Measurements from ENCODE around the gene KCNK16. TPM values are rescaled to one million over a fixed set of nuclear protein-coding genes. Genes with fewer than 3 reads are reported as not detected.

KCNK16 gene
- total and polyA plus RNA-seq, 2 donors (not counting 1 experiment from before 2014, with no cell fraction given) = not detected

GRCh38 chr6:39319621-39320362, 2.7 kb downstream of the KCNK16 start:
- TF ChIP-seq CTCF (IDR thresholded peaks at IDR 0.05) (no peak), EZH2 (IDR thresholded peaks at IDR 0.05; ENCODE audit: borderline replicate concordance, insufficient read depth, low read depth, low read length, poor library complexity, severe bottlenecking) (no peak)
- H3K27ac Mint-ChIP-seq = no peak overlapping the region
- H3K27ac ChIP-seq (ENCODE audit: low read length in 2 of 2) = no peak overlapping the region
- no peaks in the 10 kb centered on the region for H4K20me1 ChIP-seq (ENCODE audit: control insufficient read depth, insufficient read depth, low read length, poor library complexity, severe bottlenecking)
- DNase-seq = no peak
- no peak overlapping the region for H3K9ac ChIP-seq (ENCODE audit: low read length)
- H3K9me3 Mint-ChIP-seq (ENCODE audit: insufficient read depth) = no peaks in the 10 kb centered on the region
- H3K27me3 Mint-ChIP-seq = peaks cover 32% of the 10 kb centered on the region
- no peaks in the 10 kb centered on the region for H3K36me3 ChIP-seq (replicated peaks in 1 of 2; ENCODE audit: control extremely low read depth in 1 of 2, control insufficient read depth in 1 of 2, extremely low read depth in 1 of 2, insufficient read depth in 2 of 2, low read length in 1 of 2)
- intact Hi-C loops (cut with micrococcal nuclease) = no loop called here
- CTCF ChIA-PET = no interaction called here
- H3K4me1 ChIP-seq (ENCODE audit: control insufficient read depth in 2 of 2, insufficient read depth in 2 of 2, low read length in 2 of 2) = peaks cover under 1 to 13% of the 10 kb centered on the region in 2 donors
- H3K9me3 ChIP-seq (ENCODE audit: control extremely low read depth in 1 of 3, control insufficient read depth in 2 of 3, insufficient read depth in 1 of 3, low read length in 2 of 3) = peaks cover 0 to 4% (median 0%) of the 10 kb centered on the region in 3 donors
- H3K4me3 ChIP-seq (ENCODE audit: control extremely low read depth in 1 of 5, extremely low read depth in 1 of 5, insufficient read depth in 1 of 5, low read depth in 2 of 5, low read length in 4 of 5) = no peak overlapping the region
- H2AFZ ChIP-seq (ENCODE audit: insufficient read depth, low read depth, low read length, poor library complexity, severe bottlenecking) = no peak overlapping the region
- peaks cover 0 to 11% (median under 1%) of the 10 kb centered on the region in 4 experiments for H3K27me3 ChIP-seq (replicated peaks in 1 of 4; ENCODE audit: control extremely low read depth in 1 of 4, control insufficient read depth in 3 of 4, insufficient read depth in 4 of 4, low read length in 3 of 4)
- ATAC-seq (ENCODE audit: low read depth) = no peak
- H3K4me3 Mint-ChIP-seq = no peak overlapping the region
- POLR2A ChIA-PET = no interaction called here
- H3K4me1 Mint-ChIP-seq = peaks cover 8% of the 10 kb centered on the region
- no peak overlapping the region for H3K4me2 ChIP-seq (replicated peaks; ENCODE audit: low read depth, low read length, poor library complexity, severe bottlenecking)
- no peaks in the 10 kb centered on the region for H3K79me2 ChIP-seq (ENCODE audit: control insufficient read depth, insufficient read depth, low read length)
- 78% methylated on average over 11 of the region's 13 CpGs for WGBS (ENCODE audit: insufficient coverage)

- H3K9me3 ChIP-seq (ENCODE audit: control extremely low read depth in 1 of 3, control insufficient read depth in 2 of 3, insufficient read depth in 1 of 3, low read length in 2 of 3) = peaks cover 0 to 9% (median 0%) of the 10 kb centered on the region in 3 donors
- CTCF ChIA-PET = no interaction called here
- Mint-ChIP-seq H3K4me1 (peaks cover 22% of the 10 kb centered on the region), H3K4me3 (no peak overlapping the region), H3K27ac (no peak overlapping the region), H3K27me3 (peaks cover 24% of the 10 kb centered on the region), H3K9me3 (ENCODE audit: insufficient read depth) (no peaks in the 10 kb centered on the region)
- no peak overlapping the region for H3K4me3 ChIP-seq (ENCODE audit: control extremely low read depth in 1 of 5, extremely low read depth in 1 of 5, insufficient read depth in 1 of 5, low read depth in 2 of 5, low read length in 4 of 5)
- H4K20me1 ChIP-seq (ENCODE audit: control insufficient read depth, insufficient read depth, low read length, poor library complexity, severe bottlenecking) = no peaks in the 10 kb centered on the region
- no peak overlapping the region for H2AFZ ChIP-seq (ENCODE audit: insufficient read depth, low read depth, low read length, poor library complexity, severe bottlenecking)
- POLR2A ChIA-PET = no interaction called here
- no peaks in the 10 kb centered on the region for H3K36me3 ChIP-seq (replicated peaks in 1 of 2; ENCODE audit: control extremely low read depth in 1 of 2, control insufficient read depth in 1 of 2, extremely low read depth in 1 of 2, insufficient read depth in 2 of 2, low read length in 1 of 2)
- no peak overlapping the region for H3K9ac ChIP-seq (ENCODE audit: low read length)
- peaks cover 23 to 34% of the 10 kb centered on the region in 2 donors for H3K4me1 ChIP-seq (ENCODE audit: control insufficient read depth in 2 of 2, insufficient read depth in 2 of 2, low read length in 2 of 2)
- no peak for TF ChIP-seq EZH2 (IDR thresholded peaks at IDR 0.05; ENCODE audit: borderline replicate concordance, insufficient read depth, low read depth, low read length, poor library complexity, severe bottlenecking)
- TF ChIP-seq CTCF (IDR thresholded peaks at IDR 0.05) = no peak
- 89% methylated on average over 3 of the region's 3 CpGs for WGBS (ENCODE audit: insufficient coverage)
- no peak for DNase-seq
- no peak for ATAC-seq (ENCODE audit: low read depth)
- no peak overlapping the region for H3K4me2 ChIP-seq (replicated peaks; ENCODE audit: low read depth, low read length, poor library complexity, severe bottlenecking)
- H3K79me2 ChIP-seq (ENCODE audit: control insufficient read depth, insufficient read depth, low read length) = no peaks in the 10 kb centered on the region
- intact Hi-C loops (cut with micrococcal nuclease) = no loop called here
- peaks cover 0 to 35% (median 14%) of the 10 kb centered on the region in 4 experiments for H3K27me3 ChIP-seq (replicated peaks in 1 of 4; ENCODE audit: control extremely low read depth in 1 of 4, control insufficient read depth in 3 of 4, insufficient read depth in 4 of 4, low read length in 3 of 4)
- no peak overlapping the region for H3K27ac ChIP-seq (ENCODE audit: low read length in 2 of 2)
These were observed 5.2 kb downstream of the KCNK16 start for GRCh38 chr6:39317256-39317655.

Data from B cell (primary cell).